Aorta (tissue), 5 donors: ENCODE results near the gene RNF141. TPM values are rescaled to one million over a fixed set of nuclear protein-coding genes. Genes with fewer than 3 reads are reported as not detected.

Source experiments
- ATAC-seq: fragments of 200-7000 bp; cut with Tn5 transposase; one replicate; pipeline ENCODE4 v1.9.1; 2022; ENCODE audit warnings: moderate library complexity; ENCODE audit not compliant: low FRiP score
- DNase-seq, 2 donors: peaks; one replicate each; pipeline ENCODE4 v3.0.0-alpha.2; 2020
- H3K27ac ChIP-seq, 2 donors: one replicate each; pipeline ENCODE4 v1.5.1; 2013; ENCODE audit warnings: low read length in 2 of 2, mild to moderate bottlenecking in 2 of 2, moderate library complexity in 2 of 2, control low read depth in 1 of 2, inconsistent platforms in 1 of 2, low read depth in 1 of 2
- H3K27me3 ChIP-seq, 2 donors: one replicate each; pipeline ENCODE4 v1.6.1; 2013; ENCODE audit warnings: control low read depth in 1 of 2, low read length in 1 of 2, mild to moderate bottlenecking in 1 of 2, moderate library complexity in 1 of 2; ENCODE audit not compliant: insufficient read depth in 2 of 2, control insufficient read depth in 1 of 2
- H3K36me3 ChIP-seq, 2 donors: one replicate each; pipeline ENCODE4 v1.6.1; 2013; ENCODE audit warnings: control low read depth in 1 of 2, low read length in 1 of 2, mild to moderate bottlenecking in 1 of 2; ENCODE audit not compliant: insufficient read depth in 2 of 2, control insufficient read depth in 1 of 2
- H3K4me1 ChIP-seq, 2 donors: one replicate each; pipeline ENCODE4 v1.6.1; 2013; ENCODE audit warnings: low read length in 2 of 2, control low read depth in 1 of 2, mild to moderate bottlenecking in 1 of 2, moderate library complexity in 1 of 2; ENCODE audit not compliant: insufficient read depth in 2 of 2, control insufficient read depth in 1 of 2
- H3K4me3 ChIP-seq, 2 donors: one replicate each; pipeline ENCODE4 v1.5.1; 2013; ENCODE audit warnings: low read length in 2 of 2, control low read depth in 1 of 2, mild to moderate bottlenecking in 1 of 2
- H3K9me3 ChIP-seq: one replicate; pipeline ENCODE4 v1.6.1; 2013; ENCODE audit warnings: mild to moderate bottlenecking, low read length; ENCODE audit not compliant: control insufficient read depth
- WGBS, 2 donors: extraction: QIAGEN DNeasy Blood & Tissue Kit; methylation state at CpG; one replicate each; pipeline ENCODE4 v1.1.7; 2013; 5-methylcytosine and 5-hydroxymethylcytosine counted together
- intact Hi-C, 2 donors: fragments of 100-400 bp; cut with DNase I; formaldehyde crosslinking; loops; one replicate each; pipeline versions ENCODE4 v1.14.2 to v1.15.0; 2022
- polyA plus RNA-seq, 2 donors: library from polyadenylated mRNA; stranded (reverse); fragments of 200-250 nt; gene quantifications; one replicate each; pipeline ENCODE4 v1.2.3, GENCODE V29; 2013
- total RNA-seq, 2 donors: library from RNA; stranded (reverse); fragmentation: NEBNext Ultra II Directional; extraction: Animal tissue kit (Norgen Biotek cat#: 25700); gene quantifications; one replicate each; pipeline ENCODE4 v1.2.1, GENCODE V29; 2021
- donor health status: healthy with polysubstance abuse.
- donor health status: Bipolar disorder and iron deficiency.
- donor health status: DM: no; HTN: no; CAD: no.
- donor health status: DM: no; HTN: no; CAD: no.
- donor health status: DM: yes; HTN: yes; CAD: no.

RNF141 gene
- total and polyA plus RNA-seq, 4 donors: 20.5 to 61.6 (median 51.1) TPM

DNA sequence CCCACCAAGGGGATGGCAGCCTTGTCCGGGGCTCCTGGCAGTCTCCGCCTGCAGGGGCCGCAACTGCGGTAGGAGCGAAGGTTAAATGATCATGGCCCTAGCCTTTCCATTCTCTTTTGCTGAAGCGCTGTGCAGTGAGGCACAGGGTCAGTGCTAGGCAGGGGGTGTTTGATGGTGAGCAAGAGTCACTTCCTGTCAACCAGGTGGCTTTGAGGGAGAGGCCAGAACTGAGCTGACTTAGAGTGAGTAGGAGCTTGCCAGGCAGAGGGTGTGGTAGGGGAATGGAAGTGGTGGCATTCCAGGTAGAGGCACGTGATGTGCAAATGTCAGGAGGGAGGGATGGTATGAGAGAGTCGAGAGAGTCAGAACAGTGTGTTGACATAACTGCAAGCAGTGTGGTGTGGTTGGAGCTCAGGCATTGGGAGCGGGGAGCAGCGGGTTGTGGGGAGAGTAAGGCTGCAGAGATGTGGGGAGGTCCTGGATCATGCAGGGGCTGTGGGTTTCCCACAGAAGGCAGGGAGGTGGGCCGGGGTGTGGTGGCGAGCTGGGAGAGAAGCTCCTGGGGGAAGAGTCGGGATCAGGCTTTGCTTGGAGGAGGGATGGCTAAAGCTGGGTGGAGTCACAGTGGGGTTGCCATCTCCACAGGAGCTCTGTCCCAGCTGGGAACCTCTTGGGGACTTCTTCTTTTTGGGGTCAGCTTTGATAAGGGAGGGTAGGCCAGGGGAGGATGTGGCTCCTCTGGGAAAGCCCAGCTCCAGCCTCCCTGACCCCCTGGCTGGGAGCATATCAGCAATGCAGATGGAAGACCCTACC is 52.7 kb downstream of the RNF141 start:
- no peak for ATAC-seq
- no peaks in the 10 kb centered on the region for H3K36me3 ChIP-seq
- DNase-seq: peak in 1 of 2 donors; percentile 70

DNA sequence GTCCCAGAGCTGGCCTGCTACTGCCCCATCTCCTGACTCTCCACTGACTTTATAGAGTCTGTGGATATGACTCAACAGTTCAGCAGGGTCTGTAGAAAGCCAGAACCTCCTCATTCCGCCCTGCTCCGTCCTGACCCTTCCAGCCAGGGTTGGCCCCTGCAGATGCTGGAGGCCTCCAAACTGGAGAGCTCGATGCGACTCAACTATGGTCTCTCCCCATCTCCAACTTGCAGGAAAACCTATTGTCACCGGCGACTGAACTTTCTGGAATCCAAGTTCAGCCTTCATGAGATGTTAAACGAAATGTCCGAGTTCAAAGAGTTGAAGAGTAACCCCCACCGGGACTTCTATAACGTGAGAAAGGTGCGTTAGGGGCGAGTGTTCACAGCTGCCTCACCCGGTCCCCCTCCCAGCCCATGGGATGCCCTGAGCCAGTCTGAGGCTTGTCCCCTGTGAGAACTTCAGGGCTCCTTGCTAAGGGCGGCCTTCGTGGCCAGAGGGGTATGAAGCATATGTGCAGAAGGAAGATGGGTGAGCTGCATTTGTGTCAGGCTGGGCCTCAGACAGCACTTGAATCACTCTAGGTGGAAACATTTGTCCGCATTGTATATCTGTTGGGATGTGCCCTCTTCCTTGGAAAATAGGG is 53.9 kb downstream of the RNF141 start:
- Histone ChIP-seq H3K27ac (no peak overlapping the region), H3K27me3 (no peaks in the 10 kb centered on the region), H3K36me3 (no peaks in the 10 kb centered on the region), H3K4me3 (no peak overlapping the region), H3K4me1 (no peaks in the 10 kb centered on the region), H3K9me3 (no peaks in the 10 kb centered on the region)
- DNase-seq (no peak), ATAC-seq (no peak)
- intact Hi-C loops: no loop called here
- 94 to 95% methylated on average over 16 of the region's 16 CpGs for WGBS, 2 donors

More for the DNA sequence above, 52.7 kb downstream of the RNF141 start:
- no peaks in the 10 kb centered on the region for H3K27me3 ChIP-seq
- no peaks in the 10 kb centered on the region for H3K4me1 ChIP-seq
- intact Hi-C loops: no loop called here
- WGBS, 2 donors: 85 to 91% methylated on average over 13 of the region's 13 CpGs
- no peak overlapping the region for H3K27ac ChIP-seq
- no peaks in the 10 kb centered on the region for H3K9me3 ChIP-seq
- no peak overlapping the region for H3K4me3 ChIP-seq

GRCh38 chr11:10486161-10486840 is 54.7 kb downstream of the RNF141 start:
- no peak for ATAC-seq
- Histone ChIP-seq H3K4me3 (no peak overlapping the region), H3K36me3 (no peaks in the 10 kb centered on the region), H3K9me3 (no peaks in the 10 kb centered on the region), H3K27ac (no peak overlapping the region), H3K27me3 (no peaks in the 10 kb centered on the region), H3K4me1 (no peaks in the 10 kb centered on the region)
- 94% methylated on average over 10 of the region's 10 CpGs for WGBS, 2 donors
- DNase-seq: no peak
- intact Hi-C loops: no loop called here

- Histone ChIP-seq H3K27me3 (no peaks in the 10 kb centered on the region), H3K36me3 (no peaks in the 10 kb centered on the region), H3K4me1 (no peaks in the 10 kb centered on the region), H3K4me3 (no peak overlapping the region), H3K9me3 (no peaks in the 10 kb centered on the region), H3K27ac (no peak overlapping the region)
- DNase-seq: no peak
- intact Hi-C loops: no loop called here
- ATAC-seq: no peak
- 44 to 48% methylated on average over 2 of the region's 2 CpGs for WGBS, 2 donors
These were observed 55.3 kb downstream of the RNF141 start for GRCh38 chr11:10485646-10486045.

DNA sequence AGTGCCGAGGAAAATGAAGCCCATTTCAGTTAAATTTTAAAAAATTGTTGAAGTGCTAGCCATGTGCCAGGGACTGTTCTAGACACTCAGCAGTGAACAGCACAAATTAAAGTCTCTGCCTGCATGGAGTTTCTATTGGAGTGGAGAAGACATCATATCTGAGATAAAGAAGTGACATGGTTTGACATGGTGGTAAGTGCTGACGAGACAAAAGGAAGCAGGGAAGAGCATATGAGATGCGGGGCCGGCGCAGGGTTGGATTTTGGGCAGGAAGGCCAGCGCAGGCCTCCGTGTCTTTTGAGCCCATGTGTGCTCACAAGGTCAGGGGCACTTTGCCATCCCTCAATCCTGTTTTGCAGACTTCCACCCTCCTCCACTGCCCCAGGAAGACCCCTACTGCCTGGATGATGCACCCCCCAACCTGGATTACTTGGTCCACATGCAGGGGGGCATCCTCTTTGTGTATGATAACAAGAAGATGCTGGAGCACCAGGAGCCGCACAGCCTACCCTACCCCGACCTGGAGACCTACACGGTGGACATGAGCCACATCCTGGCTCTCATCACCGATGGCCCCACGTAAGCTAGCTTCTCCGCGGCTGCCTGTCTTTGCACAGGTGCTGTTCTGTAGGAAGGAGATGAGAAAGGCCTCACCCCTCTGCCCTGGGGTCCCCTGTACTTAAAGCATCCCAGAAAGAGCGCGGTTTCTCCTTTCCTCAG is 56.4 kb downstream of the RNF141 start:
- no peak overlapping the region for H3K4me3 ChIP-seq
- H3K36me3 ChIP-seq: no peaks in the 10 kb centered on the region
- no peaks in the 10 kb centered on the region for H3K27me3 ChIP-seq
- DNase-seq (no peak), ATAC-seq (no peak)
- WGBS, 2 donors: 91 to 94% methylated on average over 16 of the region's 16 CpGs
- H3K27ac ChIP-seq: no peak overlapping the region
- intact Hi-C loops: no loop called here
- no peaks in the 10 kb centered on the region for H3K4me1 ChIP-seq
- no peaks in the 10 kb centered on the region for H3K9me3 ChIP-seq

- intact Hi-C loops: no loop called here
- DNase-seq (no peak), ATAC-seq (no peak)
- no peaks in the 10 kb centered on the region for H3K36me3 ChIP-seq
- no peak overlapping the region for H3K4me3 ChIP-seq
- no peaks in the 10 kb centered on the region for H3K9me3 ChIP-seq
- no peaks in the 10 kb centered on the region for H3K4me1 ChIP-seq
- no peak overlapping the region for H3K27ac ChIP-seq
- H3K27me3 ChIP-seq: no peaks in the 10 kb centered on the region
- WGBS, 2 donors: 63 to 81% methylated on average over 3 of the region's 3 CpGs
These were observed 57.4 kb downstream of the RNF141 start for GRCh38 chr11:10483584-10483983.

GRCh38 chr11:10483174-10483573 is 57.8 kb downstream of the RNF141 start:
- DNase-seq: no peak
- WGBS, 2 donors: 97 to 100% methylated on average over 1 of the region's 1 CpG
- Histone ChIP-seq H3K27me3 (no peaks in the 10 kb centered on the region), H3K4me3 (no peak overlapping the region), H3K27ac (no peak overlapping the region), H3K36me3 (no peaks in the 10 kb centered on the region), H3K4me1 (no peaks in the 10 kb centered on the region), H3K9me3 (no peaks in the 10 kb centered on the region)
- no peak for ATAC-seq
- intact Hi-C loops: no loop called here

- ATAC-seq (no peak), DNase-seq (no peak)
- Histone ChIP-seq H3K27me3 (no peaks in the 10 kb centered on the region), H3K4me1 (no peaks in the 10 kb centered on the region), H3K27ac (no peak overlapping the region), H3K36me3 (no peaks in the 10 kb centered on the region), H3K9me3 (no peaks in the 10 kb centered on the region), H3K4me3 (no peak overlapping the region)
- intact Hi-C loops: no loop called here
- WGBS, 2 donors: 87 to 91% methylated on average over 16 of the region's 16 CpGs
These were observed 59.2 kb downstream of the RNF141 start for GRCh38 chr11:10481560-10482349.
